HG03439 (cell line): ENCODE measurements around the gene NAP1L1.

Experiments
- ATAC-seq: cut with Tn5 transposase; IDR thresholded peaks from one replicate; pipeline ENCODE4 v1.9.1; 2021; ENCODE audit warnings: mild to moderate bottlenecking, moderate library complexity; ENCODE audit not compliant: unreplicated experiment

Gene NAP1L1

DNA sequence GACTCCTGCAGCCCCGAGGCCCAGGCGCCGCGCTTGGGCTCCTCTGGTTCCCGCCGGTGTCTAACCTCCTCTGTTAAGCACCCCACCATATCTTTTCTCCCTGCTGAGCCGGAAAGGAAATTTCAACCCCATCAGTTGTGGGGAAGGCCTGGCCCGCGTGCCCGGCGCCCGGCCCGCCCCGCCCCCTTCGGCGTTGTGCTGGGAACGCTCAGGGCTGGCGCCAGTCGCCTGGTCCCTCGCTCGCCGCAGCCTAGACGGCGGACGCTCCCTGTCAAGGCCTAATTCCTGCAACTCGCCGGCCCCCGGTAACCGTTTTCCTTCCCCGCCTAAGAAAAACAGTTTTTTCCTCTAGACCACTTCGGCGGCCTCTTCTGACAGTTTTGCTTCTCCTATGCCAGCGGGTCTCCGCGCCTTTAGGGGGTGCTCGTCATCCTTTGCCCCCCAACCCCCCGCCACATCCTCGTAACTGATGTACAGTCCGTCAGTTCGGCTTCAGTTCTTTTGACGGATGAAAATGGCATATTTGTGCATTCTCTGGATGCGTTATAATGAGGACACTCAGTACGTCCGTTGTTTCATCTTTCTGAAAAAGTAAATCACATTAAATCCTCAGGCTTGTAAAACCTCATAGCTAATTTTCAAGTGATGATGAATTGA is 506 bp upstream of the NAP1L1 start:
- ATAC-seq = peak; percentile 67

DNA sequence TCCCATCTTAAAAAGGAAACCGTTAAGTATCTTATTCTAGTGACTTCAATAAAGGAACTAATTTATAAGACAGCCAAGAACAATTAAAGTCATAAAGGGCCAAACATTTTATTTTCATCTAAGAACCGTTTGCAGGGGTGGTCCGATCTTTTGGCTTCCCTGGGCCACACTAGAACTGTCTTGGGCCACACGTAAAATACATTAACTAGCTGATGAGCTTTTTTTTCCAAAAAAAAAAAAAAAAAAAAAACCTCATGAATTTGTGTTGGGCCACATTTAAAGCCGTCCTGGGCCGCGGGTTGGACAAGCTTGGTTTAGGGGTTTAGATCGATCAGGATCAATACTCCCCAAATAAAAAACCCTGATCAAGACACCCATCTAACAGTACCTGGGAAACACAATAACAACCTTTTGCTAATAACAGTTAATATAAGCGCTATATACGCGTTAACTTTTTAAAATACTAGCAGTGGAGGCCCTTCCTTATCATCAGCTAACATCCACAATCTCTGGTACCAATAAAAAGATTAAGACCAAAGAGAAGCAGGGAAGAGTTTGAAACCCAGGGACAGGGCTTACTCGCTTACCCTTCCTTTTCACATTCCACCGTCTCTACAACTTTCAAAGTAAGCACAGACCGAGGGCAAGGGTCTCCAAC is 1.1 kb downstream of the NAP1L1 start:
- ATAC-seq = no peak

DNA sequence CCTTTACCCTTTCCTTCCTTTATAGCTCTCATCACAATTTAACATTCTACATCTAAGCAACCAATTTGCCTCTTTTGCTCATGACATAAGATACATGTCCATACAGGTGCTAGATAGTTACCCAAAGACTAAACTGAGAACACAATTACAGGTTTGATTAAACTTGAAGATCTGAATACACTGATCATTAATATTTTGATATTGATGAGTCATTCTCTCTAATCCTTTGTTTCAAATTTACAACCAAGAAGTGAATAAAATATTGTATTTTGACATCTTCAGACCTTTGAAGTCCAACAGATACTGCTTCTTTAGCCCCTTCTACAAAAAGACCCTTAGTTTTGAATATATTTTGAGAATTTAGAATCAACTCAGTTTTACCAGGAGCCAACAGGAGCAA is 2.6 kb downstream of the NAP1L1 start:
- ATAC-seq = no peak

DNA sequence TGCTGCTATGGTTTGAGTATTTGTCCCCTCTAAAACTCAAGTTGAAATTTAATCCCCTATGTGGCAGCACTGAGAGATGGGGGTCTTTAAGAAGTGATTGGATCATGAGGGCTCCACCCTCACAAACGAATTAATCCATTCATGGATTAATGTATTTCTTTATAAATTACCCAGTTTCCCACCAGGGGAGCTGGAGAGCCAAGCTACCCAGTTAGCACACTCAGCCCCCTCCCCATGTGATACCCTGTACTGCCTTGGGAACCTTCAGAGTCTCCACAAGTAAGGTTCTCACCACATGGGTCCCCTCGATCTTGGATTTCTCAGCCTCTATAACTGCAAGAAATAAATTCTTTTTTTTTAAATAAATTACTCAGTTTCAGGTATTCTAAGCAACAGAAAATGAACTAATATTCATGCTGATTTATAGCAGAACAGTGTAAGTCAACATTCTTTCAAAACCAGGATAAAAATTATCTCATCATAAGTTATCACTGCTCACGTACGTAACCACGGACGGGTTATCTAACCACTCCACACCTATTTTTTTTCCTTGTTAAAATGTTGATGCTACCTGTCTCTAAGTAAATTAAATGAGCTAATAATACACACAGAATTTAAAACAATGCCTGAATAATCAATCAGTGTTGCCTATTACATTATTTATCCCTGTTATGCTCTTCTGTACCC is 3.6 kb downstream of the NAP1L1 start:
- no peak for ATAC-seq

DNA sequence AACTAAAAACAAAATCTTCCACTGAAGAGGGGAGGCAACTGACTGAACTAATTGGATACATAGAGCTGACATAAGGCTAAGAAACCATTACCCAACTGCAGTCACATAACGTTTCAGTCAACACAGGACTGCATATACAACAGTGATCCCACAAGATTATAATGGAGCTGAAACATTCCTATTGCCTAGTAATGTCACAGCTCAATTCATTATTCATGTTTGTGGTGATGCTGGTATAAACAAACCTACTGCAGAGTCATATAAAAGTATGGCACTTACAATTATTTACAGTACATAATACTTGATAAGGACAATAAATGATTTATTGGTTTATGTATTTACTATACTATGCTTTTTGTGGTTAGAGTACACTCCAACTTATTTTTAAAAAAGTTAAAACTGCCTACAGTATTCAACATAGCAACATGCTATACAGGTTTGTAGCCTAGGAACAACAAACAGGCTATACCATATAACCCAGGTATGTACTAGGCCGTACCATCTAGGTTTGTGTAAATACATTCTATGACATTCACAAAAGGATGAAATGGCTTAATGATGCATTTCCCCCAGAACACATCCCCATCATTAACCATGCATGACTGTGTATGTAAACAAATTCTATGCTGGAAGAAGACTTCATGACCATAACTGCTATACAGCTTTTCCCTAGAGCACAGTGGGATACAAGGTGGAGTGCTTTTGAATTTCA is 4.3 kb downstream of the NAP1L1 start:
- no peak for ATAC-seq

DNA sequence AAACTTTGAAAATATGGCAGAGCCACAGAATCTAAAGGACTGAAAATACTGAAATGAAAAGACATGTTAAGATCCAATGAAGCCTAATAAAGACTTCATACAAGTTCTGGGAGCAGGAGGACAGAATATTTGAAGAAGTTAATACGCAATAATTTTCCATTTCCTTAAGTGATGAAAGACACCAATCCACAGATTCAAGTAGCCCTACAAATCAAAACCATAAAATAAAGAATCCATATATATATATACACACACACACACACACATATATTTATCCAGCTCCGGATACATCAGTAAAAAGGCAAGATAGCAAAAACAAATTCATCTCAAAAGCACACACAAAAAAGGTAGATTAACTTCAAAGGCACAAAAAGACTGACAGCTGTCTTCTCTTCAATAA is 5.7 kb downstream of the NAP1L1 start:
- ATAC-seq = no peak

DNA sequence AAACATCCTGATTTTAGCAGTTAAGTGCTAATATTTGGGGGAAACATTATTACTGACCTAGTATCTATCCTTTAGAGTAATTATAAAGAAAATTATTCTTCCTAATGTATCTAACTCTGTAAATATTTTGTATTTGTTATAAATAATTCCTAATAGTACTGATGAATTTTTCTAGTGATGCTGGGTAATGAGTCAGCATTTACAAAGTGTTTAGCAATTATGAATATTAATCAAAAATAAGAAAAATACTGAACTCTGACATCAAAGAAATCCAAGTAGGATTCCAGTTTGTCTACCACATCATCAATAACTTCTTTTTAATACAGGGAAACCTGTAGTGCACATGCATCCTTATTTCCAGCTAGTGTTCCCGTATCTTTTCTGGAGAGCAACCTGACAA is 9.0 kb downstream of the NAP1L1 start:
- ATAC-seq = no peak

DNA sequence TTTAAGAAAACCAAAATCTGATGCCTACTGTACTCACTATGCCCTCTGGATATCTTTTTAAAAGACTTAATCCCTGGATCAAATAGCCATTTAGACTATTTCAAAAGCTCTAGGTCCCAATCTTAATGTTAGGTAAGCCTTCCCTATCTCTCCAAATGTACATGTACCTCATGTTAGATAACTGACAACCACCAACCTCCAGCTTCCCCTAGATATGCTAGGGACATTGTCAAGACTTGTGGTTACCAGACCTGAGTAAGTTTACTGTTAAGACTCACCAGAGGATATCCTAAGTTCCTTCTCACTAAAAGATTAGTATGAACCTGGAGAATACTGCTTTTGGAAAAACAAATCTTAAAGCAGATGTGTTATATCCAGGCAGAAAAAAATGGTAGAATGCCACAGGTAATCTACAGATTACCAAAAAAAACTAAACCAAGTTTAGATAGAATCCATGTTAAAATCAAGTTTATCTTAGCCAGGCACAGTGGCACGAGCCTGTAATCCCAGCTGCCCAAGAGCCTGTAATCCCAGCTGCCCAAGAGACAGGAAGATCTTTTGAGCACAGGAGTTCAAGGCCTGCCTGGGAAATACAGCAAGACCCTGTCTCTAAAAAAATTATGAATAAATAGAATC is 9.7 kb downstream of the NAP1L1 start:
- no peak for ATAC-seq

DNA sequence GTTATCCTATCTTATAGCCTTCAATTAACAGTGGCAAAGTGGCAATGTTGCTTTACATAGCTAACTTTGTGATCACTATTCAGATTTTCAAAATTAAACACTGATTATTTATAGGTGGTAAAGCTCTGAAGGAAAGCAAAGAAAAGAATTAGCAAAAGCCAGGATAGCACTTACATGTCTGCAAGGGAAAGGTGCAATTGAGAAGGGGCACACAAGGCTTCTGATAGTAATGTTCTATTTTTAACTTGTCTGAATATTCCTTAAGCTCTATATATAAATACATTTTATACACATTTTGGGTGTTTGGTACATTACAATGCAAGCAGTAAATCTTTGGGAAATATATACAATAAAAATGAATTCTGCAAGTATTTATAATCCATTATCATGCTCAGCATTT is 10.9 kb downstream of the NAP1L1 start:
- no peak for ATAC-seq

DNA sequence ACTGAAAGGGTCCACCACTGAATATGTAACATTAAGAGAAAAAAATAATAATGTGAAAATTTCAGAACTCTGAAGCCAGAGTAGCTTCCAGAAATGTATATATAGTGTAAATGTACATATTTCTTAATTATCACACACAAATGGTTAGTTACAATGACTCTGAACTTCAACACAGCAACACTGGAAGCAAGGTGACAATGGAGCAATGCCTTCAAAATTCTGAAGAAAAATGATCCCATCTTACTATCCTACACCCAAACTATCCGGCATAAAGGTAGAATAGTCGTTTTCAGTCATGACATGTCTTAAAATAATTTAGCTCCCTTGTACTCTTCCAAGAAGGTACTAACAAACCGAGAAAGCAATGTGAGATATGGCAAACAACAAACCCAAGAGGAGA is 11.9 kb downstream of the NAP1L1 start:
- ATAC-seq = no peak

DNA sequence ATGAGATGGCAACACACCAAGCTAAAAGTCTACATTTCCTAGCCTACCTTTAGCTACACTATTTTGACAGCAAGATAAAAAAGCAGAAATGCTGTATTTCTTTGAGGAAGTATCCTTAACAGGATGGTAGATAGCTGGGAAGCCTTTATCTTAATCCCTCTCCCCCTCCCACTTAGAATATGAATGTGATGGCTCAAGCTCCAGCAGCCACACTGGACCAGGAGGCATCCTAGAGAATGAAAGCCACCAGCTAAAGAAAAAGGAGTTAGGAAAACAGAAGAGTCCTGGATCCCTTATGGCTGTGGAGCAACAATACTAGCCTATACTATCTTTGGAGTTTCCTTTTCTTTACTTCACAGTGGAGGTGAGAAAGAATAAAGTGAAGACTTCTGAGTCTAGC is 15.1 kb downstream of the NAP1L1 start:
- ATAC-seq = no peak

DNA sequence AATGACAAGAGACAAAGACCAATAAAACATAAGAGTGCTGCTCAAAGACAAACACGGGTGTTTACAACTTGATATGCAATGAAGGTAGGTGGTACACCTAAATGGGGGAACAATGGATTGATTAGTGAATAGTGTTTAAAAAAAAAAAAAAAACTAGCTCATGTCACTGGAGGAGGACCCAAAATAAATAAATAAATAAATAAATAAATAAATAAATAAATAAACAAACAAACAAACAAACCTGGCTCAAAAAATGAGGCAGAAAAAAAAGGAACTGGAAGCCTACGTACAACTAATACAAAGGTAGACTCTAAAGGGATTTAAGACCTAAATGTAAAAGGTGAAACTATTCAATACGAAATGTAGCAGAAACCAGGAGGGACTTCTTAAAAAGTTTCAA is 18.6 kb downstream of the NAP1L1 start:
- ATAC-seq = no peak

DNA sequence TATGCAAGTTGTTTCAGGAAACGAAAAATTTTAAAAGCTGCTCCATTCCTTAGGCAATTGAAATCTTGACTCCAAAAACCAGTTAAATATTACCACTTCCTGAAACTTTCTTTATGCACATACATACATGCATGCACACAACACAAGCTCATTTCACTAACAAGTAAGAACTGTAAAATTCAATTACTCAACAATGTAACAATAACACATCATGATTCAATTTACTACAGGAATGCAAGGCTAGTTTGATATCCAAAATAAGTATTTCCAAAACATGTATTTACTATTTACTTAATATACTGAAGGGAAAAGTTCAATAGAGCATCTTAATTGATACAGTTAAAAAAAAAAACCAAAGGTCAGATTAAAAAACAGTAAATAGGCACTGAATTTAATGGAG is 19.6 kb downstream of the NAP1L1 start:
- no peak for ATAC-seq

DNA sequence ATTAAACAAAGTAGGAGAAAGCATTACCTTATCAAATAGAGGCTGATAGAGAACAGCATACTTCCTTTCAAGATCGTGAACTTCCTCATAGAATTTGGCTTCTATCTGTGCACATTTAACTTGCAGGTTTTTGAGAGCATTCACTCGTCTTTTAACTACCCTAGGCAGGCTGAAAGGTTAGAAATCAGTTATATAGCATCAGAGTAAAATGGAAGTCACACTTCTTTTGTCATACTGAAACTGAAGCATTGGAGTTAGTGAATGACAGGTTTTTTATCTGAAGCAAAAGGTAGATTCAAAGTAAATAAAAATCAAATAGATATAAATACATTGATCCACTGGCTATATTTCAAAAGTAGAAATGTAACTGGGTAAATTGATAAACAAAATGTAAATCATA is 24.4 kb downstream of the NAP1L1 start:
- ATAC-seq = no peak

DNA sequence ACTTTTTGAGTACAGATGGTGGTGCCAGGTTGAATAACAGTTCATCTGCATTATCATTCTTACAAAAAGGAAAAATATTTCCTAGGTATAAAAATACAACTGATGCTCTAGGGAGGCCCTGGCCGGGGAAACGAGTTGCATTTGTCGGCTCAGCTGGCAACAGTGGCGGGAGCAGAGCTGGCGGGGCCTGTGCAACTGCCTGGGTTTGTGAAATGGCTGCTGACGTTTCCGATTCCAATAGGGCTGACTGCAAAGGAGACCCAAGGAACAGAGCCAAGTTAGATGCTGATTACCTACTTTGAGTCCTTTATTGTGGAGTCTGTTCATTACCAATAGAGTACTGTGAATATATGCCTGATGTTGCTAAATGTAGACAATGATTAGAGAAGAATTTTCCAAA is 27.2 kb downstream of the NAP1L1 start:
- no peak for ATAC-seq

DNA sequence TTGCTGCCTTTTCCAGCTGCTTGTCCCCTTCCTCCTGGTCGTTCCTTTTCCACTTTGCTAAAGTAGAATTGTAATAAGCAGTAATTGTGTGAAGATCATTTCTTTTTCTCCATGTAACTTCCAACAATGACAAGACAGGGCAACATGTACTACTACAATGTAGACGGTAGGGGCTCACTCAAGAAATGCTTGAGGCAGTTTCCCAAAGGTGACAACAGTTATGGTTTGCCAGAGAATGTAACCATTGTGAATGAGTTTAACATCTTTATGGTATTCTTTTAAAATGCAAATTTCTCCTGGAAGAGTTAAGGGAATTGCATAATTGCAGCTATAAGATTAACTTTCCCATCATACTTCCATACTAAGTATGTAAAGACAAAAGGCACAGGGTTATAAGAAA is 29.1 kb downstream of the NAP1L1 start:
- no peak for ATAC-seq

DNA sequence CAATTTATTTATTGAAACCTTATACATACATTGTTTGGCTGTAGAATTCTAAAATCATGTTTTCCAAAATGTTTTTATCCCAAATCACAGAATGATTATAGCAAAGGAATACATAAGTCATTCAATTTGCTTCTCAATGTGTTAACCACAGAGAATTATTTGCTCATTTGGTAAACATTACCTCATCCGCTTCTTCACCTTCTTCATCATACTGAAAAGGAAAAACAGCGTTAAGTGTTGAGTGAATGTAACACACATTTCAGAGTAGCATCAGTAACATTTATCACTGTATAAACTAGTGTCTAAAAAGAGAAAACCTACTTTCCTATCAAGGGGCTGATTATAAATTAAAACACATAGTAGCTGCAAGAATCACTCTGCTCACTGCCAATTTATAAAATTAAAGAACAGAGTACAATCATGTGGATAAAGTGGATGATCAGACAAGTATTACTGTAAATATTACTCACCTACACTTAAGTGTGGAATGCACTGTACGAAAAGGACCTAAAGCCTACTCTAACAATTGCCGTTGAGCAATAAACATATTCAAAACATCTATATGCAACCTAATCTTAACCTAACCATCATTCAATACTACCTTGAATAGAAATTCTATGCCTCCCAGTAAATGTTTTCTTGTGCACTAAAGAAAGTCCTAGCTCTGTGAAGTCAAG is 34.8 kb downstream of the NAP1L1 start:
- ATAC-seq = no peak

DNA sequence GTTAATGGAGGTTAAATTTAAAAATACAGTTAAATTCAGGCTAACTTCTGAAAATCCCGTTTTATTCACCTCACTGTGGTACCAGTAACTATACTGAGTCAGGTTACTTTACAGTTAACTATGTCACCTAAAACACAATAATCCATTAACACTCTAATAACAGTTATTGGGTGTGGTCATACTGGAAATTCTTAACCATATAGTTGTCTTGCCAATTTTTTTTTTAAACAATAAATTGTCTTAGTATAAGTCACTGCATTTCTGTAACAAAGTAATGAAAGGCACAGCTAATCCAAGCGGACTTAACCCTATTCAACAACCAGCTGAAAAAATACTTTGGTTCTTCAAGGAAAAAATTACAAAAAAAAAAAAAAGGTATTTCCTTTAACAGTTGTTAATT is 36.7 kb downstream of the NAP1L1 start:
- ATAC-seq = no peak

DNA sequence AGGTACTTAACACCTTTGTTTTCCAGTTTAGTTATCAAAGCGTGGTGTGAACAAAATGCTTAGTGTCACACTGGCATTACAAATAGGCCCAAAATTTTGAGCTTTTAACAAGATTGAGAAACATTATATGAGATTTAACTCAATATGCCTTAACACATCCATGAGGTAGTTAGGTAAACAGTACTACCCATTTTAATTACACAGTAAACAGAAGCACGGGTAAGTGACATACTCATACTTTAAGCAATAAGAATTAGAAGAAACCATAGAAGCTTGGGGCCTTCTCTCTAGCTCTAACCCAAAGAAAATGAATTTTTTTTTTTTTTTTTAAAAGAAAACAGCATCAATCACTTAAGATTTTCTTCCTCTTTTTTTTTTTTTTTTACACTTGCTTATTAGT is 37.4 kb downstream of the NAP1L1 start:
- ATAC-seq = no peak

DNA sequence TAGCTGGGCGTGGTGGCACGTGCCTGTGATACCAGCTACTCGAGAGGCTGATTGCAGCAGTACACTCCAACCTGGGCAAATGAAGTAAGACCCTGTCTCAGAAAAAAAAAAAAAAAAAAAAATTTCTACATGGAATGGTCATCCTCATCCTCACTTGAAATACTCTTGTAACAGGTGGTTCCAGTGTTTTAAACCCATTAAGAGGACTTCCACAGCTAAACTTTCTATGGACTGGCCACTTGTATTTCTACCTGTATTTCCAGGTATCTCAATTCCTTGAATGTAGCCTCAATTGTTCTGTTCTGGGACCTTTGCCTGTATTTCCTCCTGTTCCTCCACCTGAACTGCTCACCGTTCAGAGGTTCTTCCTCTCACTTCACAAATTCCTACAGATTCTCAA is 41.1 kb downstream of the NAP1L1 start:
- no peak for ATAC-seq

DNA sequence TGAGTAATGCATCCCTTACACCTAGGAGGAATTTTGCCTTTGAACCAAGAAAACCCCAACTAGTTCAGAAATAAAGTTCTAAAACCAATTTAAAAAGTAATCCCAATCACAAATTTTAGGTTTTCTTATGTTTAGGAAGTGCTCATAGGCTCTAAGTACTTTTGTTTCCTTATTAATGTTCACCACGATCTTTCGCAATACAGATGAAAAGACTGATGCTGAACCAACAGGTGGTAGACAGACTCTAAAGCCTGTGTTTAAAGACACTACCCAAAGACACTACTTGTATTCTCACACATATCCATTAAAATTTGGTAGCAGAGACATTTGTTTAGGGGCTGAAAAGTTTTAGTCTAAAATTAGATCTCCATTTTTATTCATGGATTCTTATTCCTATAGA is 42.3 kb downstream of the NAP1L1 start:
- ATAC-seq = no peak
